Measurements from ENCODE around the gene ZBTB11. TPM values are rescaled to one million over a fixed set of nuclear protein-coding genes. Genes with fewer than 3 reads are reported as not detected.

The ZBTB11 gene
- total and polyA plus RNA-seq, 9 of the 15 experiments (the other 6 are each of a cell fraction or from before 2014, with no cell fraction given) = 6.2 to 31.9 (median 21.4) TPM

DNA sequence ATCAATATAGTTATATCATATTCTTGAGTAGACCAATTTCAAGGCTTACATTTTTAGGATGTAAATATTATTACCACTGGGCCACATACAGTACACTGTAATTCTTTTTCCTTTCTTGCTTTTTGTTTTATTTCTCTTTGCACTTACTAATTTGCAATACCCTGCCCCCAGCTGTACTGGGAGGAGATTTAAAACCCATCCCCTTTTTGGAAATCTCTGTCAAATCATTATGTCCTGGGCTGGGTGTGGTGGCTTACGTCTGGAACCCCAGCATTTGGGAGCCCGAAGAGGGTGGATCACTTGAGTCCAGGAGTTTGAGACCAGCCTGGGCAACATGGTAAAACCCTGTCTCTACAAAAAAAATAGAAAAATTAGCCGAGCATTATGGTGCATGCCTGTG is 16.2 kb downstream of the ZBTB11 start:
- ChIA-PET POLR2A (no interaction called here), CTCF (ENCODE audit: low intra/inter-chr PET ratio) (no interaction called here)
- Histone ChIP-seq H4K20me1 (replicated peaks; ENCODE audit: control insufficient read depth, insufficient read depth, low read length) (no peaks in the 10 kb centered on the region), H3K27ac (ENCODE audit: extremely low read depth, low read depth, low read length) (no peak overlapping the region), H2AFZ (ENCODE audit: low read depth, low read length) (no peak overlapping the region), H3K36me3 (ENCODE audit: control insufficient read depth, insufficient read depth, low read length) (peaks cover 89% of the 10 kb centered on the region), H3K9me1 (ENCODE audit: control insufficient read depth, insufficient read depth, low read length) (no peaks in the 10 kb centered on the region), H3K79me2 (ENCODE audit: control insufficient read depth, insufficient read depth, low read length) (peaks cover 3% of the 10 kb centered on the region; the same call in 1 of the 3 replicates), H3K27me3 (ENCODE audit: control insufficient read depth in 2 of 2, insufficient read depth in 2 of 2, low read length in 2 of 2) (no peaks in the 10 kb centered on the region), H3K4me1 (replicated peaks in 1 of 2; ENCODE audit: control insufficient read depth in 2 of 2, insufficient read depth in 2 of 2, low read length in 2 of 2) (no peaks in the 10 kb centered on the region), H3K9ac (ENCODE audit: insufficient read depth in 1 of 2, low read depth in 2 of 2, low read length in 2 of 2) (no peak overlapping the region), H3K9me3 (replicated peaks; ENCODE audit: control insufficient read depth, insufficient read depth, low read depth, low read length) (no peaks in the 10 kb centered on the region), H3K4me3 (no peak overlapping the region), H3K4me2 (ENCODE audit: insufficient read depth, low read length) (no peak overlapping the region)
- FAIRE-seq (no peak), DNase-seq (ENCODE audit: extremely low read depth in 1 of 4, low spot score in 3 of 4) (no peak), ATAC-seq (no peak)
- WGBS (ENCODE audit: insufficient coverage, low coverage, missing lambda C conversion rate) = 93% methylated on average over 3 of the region's 3 CpGs
- intact Hi-C loops (cut with micrococcal nuclease) = no loop called here
- BruUV-seq (replicated peaks) = no TSS peak
- in situ Hi-C loops (cut with MboI) = no loop called here
- TF ChIP-seq DDX20 (tag; IDR thresholded peaks at IDR 0.05; ENCODE audit: low read depth) (no peak), ZNF121 (CRISPR knock-in tag; conservative IDR thresholded peaks at IDR 0.05) (no peak)
- TF ChIP-seq, protein P1, sequence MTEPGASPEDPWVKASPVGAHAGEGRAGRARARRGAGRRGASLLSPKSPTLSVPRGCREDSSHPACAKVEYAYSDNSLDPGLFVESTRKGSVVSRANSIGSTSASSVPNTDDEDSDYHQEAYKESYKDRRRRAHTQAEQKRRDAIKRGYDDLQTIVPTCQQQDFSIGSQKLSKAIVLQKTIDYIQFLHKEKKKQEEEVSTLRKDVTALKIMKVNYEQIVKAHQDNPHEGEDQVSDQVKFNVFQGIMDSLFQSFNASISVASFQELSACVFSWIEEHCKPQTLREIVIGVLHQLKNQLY (CRISPR knock-in tag; conservative IDR thresholded peaks at IDR 0.05) = no peak
- TF ChIP-seq, protein P2, sequence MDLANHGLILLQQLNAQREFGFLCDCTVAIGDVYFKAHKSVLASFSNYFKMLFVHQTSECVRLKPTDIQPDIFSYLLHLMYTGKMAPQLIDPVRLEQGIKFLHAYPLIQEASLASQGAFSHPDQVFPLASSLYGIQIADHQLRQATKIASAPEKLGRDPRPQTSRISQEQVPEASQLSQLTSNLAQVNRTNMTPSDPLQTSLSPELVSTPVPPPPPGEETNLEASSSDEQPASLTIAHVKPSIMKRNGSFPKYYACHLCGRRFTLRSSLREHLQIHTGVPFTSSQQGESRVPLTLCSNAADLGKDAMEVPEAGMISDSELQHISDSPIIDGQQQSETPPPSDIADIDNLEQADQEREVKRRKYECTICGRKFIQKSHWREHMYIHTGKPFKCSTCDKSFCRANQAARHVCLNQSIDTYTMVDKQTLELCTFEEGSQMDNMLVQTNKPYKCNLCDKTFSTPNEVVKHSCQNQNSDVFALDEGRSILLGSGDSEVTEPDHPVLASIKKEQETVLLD (IDR thresholded peaks at IDR 0.05) = no peak

All from K562 (cell line).